WTC11 (cell line): ENCODE results near the gene TNC. TPM values are rescaled to one million over a fixed set of nuclear protein-coding genes. Genes with fewer than 3 reads are reported as not detected.

Source experiments
- ATAC-seq: fragments of 200-7000 bp; cut with Tn5 transposase; 2 replicates; pipeline ENCODE4 v1.10.0; 2021; ENCODE audit warnings: mild to moderate bottlenecking, moderate library complexity
- CTCF ChIA-PET: fragments of 300-600 bp; sonication (Branson Sonifier 250); formaldehyde crosslinking; loops from one replicate; lab custom pipeline; 2021; ENCODE audit warnings: antibody characterized with exemption; lab: Charles Lee
- POLR2A ChIA-PET: fragments of 350-600 bp; sonication (Branson Sonifier 250); formaldehyde crosslinking; loops from one replicate; lab custom pipeline; 2021; ENCODE audit warnings: antibody characterized with exemption; lab: Charles Lee
- DNase-seq: peaks from one replicate; pipeline ENCODE4 v3.0.0; 2021; ENCODE audit warnings: low spot score
- H3K27ac Mint-ChIP-seq: 2 replicates; pipeline ENCODE4 v1.8.0; 2021; ENCODE audit warnings: mixed read lengths
- H3K27me3 Mint-ChIP-seq: 2 replicates; pipeline ENCODE4 v1.8.0; 2021; ENCODE audit warnings: low read depth, mild to moderate bottlenecking, moderate library complexity, mixed read lengths
- H3K36me3 Mint-ChIP-seq: 2 replicates; pipeline ENCODE4 v1.8.0; 2021; ENCODE audit warnings: mixed read lengths
- H3K4me1 Mint-ChIP-seq: 2 replicates; pipeline ENCODE4 v1.8.0; 2022; ENCODE audit warnings: mixed read lengths
- H3K4me3 Mint-ChIP-seq: 2 replicates; pipeline ENCODE4 v1.8.0; 2021; ENCODE audit warnings: mild to moderate bottlenecking, moderate library complexity, mixed read lengths
- H3K9me3 Mint-ChIP-seq: 2 replicates; pipeline ENCODE4 v1.8.0; 2021; ENCODE audit warnings: mixed read lengths
- AFF4 ChIP-seq: sonication (generic); formaldehyde crosslinking; IDR thresholded peaks from 2 replicates; pipeline ENCODE4 v1.8.1; 2023; ENCODE audit warnings: mild to moderate bottlenecking, missing genetic modification reagents, borderline replicate concordance
- ATF2 ChIP-seq: sonication (generic); formaldehyde crosslinking; IDR thresholded peaks from 2 replicates; pipeline ENCODE4 v1.8.1; 2022; ENCODE audit warnings: low read depth, missing genetic modification reagents, borderline replicate concordance
- CBFB ChIP-seq: sonication (generic); formaldehyde crosslinking; IDR thresholded peaks from 2 replicates; pipeline ENCODE4 v1.8.1; 2022; ENCODE audit warnings: mild to moderate bottlenecking, low read depth, missing genetic modification reagents
- CTCF ChIP-seq: fragments of 200-600 bp; IDR thresholded peaks from 2 replicates; pipeline ENCODE4 v1.8.0; 2022; ENCODE audit warnings: antibody characterized with exemption
- E2F5 ChIP-seq: sonication (generic); formaldehyde crosslinking; IDR thresholded peaks from 2 replicates; pipeline ENCODE4 v1.8.1; 2022; ENCODE audit warnings: mild to moderate bottlenecking, moderate library complexity, missing genetic modification reagents
- GRHL2 ChIP-seq: fragments of 250-450 bp; sonication (Bioruptor Pico); IDR thresholded peaks from 2 replicates; pipeline ENCODE4 v1.8.0; 2022; ENCODE audit warnings: mild to moderate bottlenecking, moderate library complexity; ENCODE audit not compliant: insufficient replicate concordance, severe bottlenecking
- HMGA2 ChIP-seq: fragments of 250-450 bp; sonication (Bioruptor Pico); IDR thresholded peaks from 2 replicates; pipeline ENCODE4 v1.4.0; 2021; ENCODE audit warnings: mild to moderate bottlenecking, moderate library complexity
- IRF1 ChIP-seq: sonication (generic); formaldehyde crosslinking; IDR thresholded peaks from 2 replicates; pipeline ENCODE4 v1.8.0; 2023; ENCODE audit warnings: missing genetic modification reagents
- MLX ChIP-seq: sonication (generic); formaldehyde crosslinking; IDR thresholded peaks from 2 replicates; pipeline ENCODE4 v1.8.1; 2023; ENCODE audit warnings: mild to moderate bottlenecking, missing genetic modification reagents, moderate library complexity
- MXD4 ChIP-seq: fragments of 250-450 bp; sonication (Bioruptor Pico); IDR thresholded peaks from 2 replicates; pipeline ENCODE4 v1.8.0; 2021; ENCODE audit warnings: mild to moderate bottlenecking, moderate library complexity, borderline replicate concordance
- NR1H2 ChIP-seq: sonication (generic); formaldehyde crosslinking; IDR thresholded peaks from 2 replicates; pipeline ENCODE4 v1.9.0; 2021; ENCODE audit warnings: mild to moderate bottlenecking, moderate library complexity, missing genetic modification reagents
- NR3C1 ChIP-seq: sonication (generic); formaldehyde crosslinking; conservative IDR thresholded peaks from 2 replicates; pipeline ENCODE4 v1.8.1; 2023; ENCODE audit warnings: low read depth, mild to moderate bottlenecking, missing genetic modification reagents
- OVOL2 ChIP-seq: fragments of 250-450 bp; sonication (Bioruptor Pico); IDR thresholded peaks from 2 replicates; pipeline ENCODE4 v1.9.0; 2021; ENCODE audit warnings: mild to moderate bottlenecking, borderline replicate concordance
- PRRX2 ChIP-seq: fragments of 250-450 bp; sonication (Bioruptor Pico); IDR thresholded peaks from 2 replicates; pipeline ENCODE4 v1.8.0; 2021; ENCODE audit warnings: mild to moderate bottlenecking
- SMAD3 ChIP-seq: sonication (generic); formaldehyde crosslinking; IDR thresholded peaks from 2 replicates; pipeline ENCODE4 v1.8.0; 2022; ENCODE audit warnings: missing genetic modification reagents, mild to moderate bottlenecking, borderline replicate concordance
- STAT6 ChIP-seq: sonication (generic); formaldehyde crosslinking; conservative IDR thresholded peaks from 2 replicates; pipeline ENCODE4 v1.8.1; 2023; ENCODE audit warnings: mild to moderate bottlenecking, low read depth, missing genetic modification reagents, moderate library complexity
- ZBTB21 ChIP-seq: sonication (generic); formaldehyde crosslinking; IDR thresholded peaks from 2 replicates; pipeline ENCODE4 v1.8.1; 2023; ENCODE audit warnings: mild to moderate bottlenecking, missing genetic modification reagents, borderline replicate concordance
- ZBTB43 ChIP-seq: sonication (generic); formaldehyde crosslinking; IDR thresholded peaks from 2 replicates; pipeline ENCODE4 v1.8.1; 2023; ENCODE audit warnings: mild to moderate bottlenecking, missing genetic modification reagents
- ZNF138 ChIP-seq: sonication (generic); formaldehyde crosslinking; conservative IDR thresholded peaks from 2 replicates; pipeline ENCODE4 v1.8.1; 2022; ENCODE audit warnings: mild to moderate bottlenecking, moderate library complexity, missing genetic modification reagents
- ZNF232 ChIP-seq: sonication (generic); formaldehyde crosslinking; IDR thresholded peaks from 2 replicates; pipeline ENCODE4 v1.8.0; 2022; ENCODE audit warnings: mild to moderate bottlenecking, missing genetic modification reagents
- ZNF416 ChIP-seq: fragments of 250-450 bp; sonication (Bioruptor Pico); IDR thresholded peaks from 2 replicates; pipeline ENCODE4 v1.9.0; 2021; ENCODE audit warnings: mild to moderate bottlenecking, inconsistent platforms
- ZSCAN18 ChIP-seq: fragments of 250-450 bp; sonication (Bioruptor Pico); IDR thresholded peaks from 2 replicates; pipeline ENCODE4 v2.1.2; 2022; ENCODE audit warnings: mild to moderate bottlenecking, moderate library complexity
- total RNA-seq: library from RNA; stranded (reverse); gene quantifications from 3 replicates; pipeline ENCODE4 v1.2.3, GENCODE V29; 2021

TNC gene
- total RNA-seq, 1 experiment from 2014 or later: 4.5 TPM

GRCh38 chr9:115122937-115123336, 5.0 kb upstream of the TNC start (continued):
- TF ChIP-seq AFF4 (CRISPR knock-in tag) (no peak), CTCF (no peak), ZBTB43 (CRISPR knock-in tag) (no peak), ZNF232 (CRISPR knock-in tag) (no peak), E2F5 (CRISPR knock-in tag) (no peak), ZNF416 (no peak), MLX (CRISPR knock-in tag) (no peak), CBFB (CRISPR knock-in tag) (no peak), PRRX2 (CRISPR knock-in tag) (no peak), ZSCAN18 (no peak), OVOL2 (no peak), IRF1 (CRISPR knock-in tag) (no peak), ZNF138 (CRISPR knock-in tag) (no peak)

- ATAC-seq (no peak), DNase-seq (no peak)
- ChIA-PET POLR2A (no interaction called here), CTCF (no interaction called here)
- Mint-ChIP-seq H3K27me3 (peaks cover 70% of the 10 kb centered on the region), H3K4me3 (no peak overlapping the region), H3K36me3 (peaks cover 7% of the 10 kb centered on the region), H3K4me1 (peaks cover 23% of the 10 kb centered on the region), H3K9me3 (peaks cover 9% of the 10 kb centered on the region), H3K27ac (no peak overlapping the region)
- TF ChIP-seq STAT6 (CRISPR knock-in tag) (no peak), NR3C1 (no peak), ZBTB21 (CRISPR knock-in tag) (no peak), HMGA2 (CRISPR knock-in tag) (no peak), CBFB (CRISPR knock-in tag) (no peak), NR1H2 (CRISPR knock-in tag) (no peak), SMAD3 (CRISPR knock-in tag) (no peak), GRHL2 (CRISPR knock-in tag) (no peak), MXD4 (CRISPR knock-in tag) (no peak), ATF2 (CRISPR knock-in tag) (no peak), PRRX2 (CRISPR knock-in tag) (no peak)
Measured at GRCh38 chr9:115121181-115121580, 3.2 kb upstream of the TNC start.
